Epithelial cell of prostate (primary cell): ENCODE results near the gene TMEM50A.
"Not testable (repeated sequence)": the region's sequence is repeated elsewhere in the genome, so short reads cannot be mapped to it uniquely, and the experiment has no call there.

Experiments
- DNase-seq: peaks from one replicate; pipeline ENCODE4 v3.0.0-alpha.2; 2011; ENCODE audit warnings: low read depth, low spot score
- H3K27ac ChIP-seq: fragments of 450-650 bp; 2 replicates; pipeline ENCODE4 v1.5.1; 2017; ENCODE audit warnings: mild to moderate bottlenecking

TMEM50A gene

DNA sequence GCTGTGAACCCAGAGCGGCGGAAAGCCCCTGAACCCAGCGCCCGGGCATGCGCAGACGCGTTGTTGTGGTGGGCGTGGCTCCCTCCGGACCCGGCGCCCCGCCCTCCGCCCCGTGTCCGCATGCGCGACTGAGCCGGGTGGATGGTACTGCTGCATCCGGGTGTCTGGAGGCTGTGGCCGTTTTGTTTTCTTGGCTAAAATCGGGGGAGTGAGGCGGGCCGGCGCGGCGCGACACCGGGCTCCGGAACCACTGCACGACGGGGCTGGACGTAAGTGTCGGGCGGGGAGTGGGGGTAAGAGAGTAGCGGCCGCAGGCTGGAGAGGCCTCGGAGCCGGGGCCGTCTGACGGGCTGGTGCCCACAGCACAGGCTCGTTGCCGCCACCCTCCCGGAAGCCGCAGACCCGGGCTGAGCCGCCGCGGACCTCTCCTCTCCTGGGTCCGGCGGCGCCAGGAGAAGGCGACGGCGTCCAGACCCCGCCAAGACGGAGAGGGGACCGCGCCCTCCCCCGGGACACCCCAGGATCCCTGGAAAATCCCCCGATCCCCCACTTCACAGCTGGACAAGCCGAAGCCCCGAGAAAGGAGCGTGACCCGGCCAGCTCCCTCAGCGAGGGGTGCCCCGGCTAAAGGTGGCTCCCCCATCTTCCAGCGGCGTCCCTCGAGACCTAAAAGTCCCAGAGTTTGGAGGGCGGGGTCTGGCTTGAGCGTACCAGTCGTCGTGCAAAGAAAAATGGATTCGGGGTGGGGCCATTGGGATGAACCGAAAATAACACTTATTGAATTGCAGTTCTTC lies at the start of gene TMEM50A:
Gene TMEM50A (plus strand): TSS at position 147 of the 794 bp plus-strand sequence. CDS start 2,153 bp downstream, outside the sequence.
- DNase-seq = peak; percentile 27
- peak within 1 kb of the TSS; percentile 96 for H3K27ac ChIP-seq

GRCh38 chr1:25288573-25289101 lies 49.5 kb upstream of the TMEM50A start:
- not testable (repeated sequence) for DNase-seq

DNA sequence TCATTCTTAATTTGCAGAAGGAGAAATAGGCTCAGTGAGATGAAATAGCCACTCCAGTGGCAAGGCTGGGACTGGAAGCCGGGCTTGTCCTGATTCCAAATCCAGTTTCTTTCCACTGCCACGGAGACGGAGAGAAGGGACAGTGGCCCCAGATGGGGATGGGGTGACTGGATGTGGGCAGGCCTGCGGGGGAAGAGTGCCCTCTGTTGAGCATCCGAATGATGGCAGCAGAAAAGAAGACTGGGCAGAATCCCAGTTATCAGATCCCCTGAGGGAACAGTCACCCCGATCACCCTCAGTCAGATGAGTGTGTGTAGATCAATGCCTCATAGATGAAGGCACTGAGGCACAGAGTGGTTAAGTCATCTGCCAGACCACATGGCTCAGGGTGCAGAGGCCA lies 48.1 kb upstream of the TMEM50A start:
- DNase-seq, H3K27ac ChIP-seq: not testable (repeated sequence)

More at GRCh38 chr1:25288573-25289101, 49.5 kb upstream of the TMEM50A start:
- H3K27ac ChIP-seq = not testable (repeated sequence)

DNA sequence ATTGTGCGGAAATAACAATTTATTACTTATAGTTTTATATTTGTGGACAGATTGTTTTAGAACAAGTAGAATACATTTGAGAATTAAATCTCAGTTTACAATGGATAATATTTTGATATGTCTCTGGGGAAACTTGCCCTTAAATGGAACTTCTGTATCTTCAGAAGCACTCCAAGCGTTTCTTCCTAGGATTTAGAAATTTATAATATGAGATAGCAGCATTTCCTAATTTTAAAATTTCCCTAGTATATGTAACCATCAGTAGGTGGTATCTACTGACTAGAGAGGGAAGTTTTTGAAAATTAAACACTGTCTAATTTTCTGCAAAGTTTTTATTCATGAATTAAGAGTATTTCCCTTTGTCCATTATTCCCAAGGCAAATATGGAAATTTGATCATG lies 44.7 kb upstream of the TMEM50A start:
- DNase-seq, H3K27ac ChIP-seq: not testable (repeated sequence)

DNA sequence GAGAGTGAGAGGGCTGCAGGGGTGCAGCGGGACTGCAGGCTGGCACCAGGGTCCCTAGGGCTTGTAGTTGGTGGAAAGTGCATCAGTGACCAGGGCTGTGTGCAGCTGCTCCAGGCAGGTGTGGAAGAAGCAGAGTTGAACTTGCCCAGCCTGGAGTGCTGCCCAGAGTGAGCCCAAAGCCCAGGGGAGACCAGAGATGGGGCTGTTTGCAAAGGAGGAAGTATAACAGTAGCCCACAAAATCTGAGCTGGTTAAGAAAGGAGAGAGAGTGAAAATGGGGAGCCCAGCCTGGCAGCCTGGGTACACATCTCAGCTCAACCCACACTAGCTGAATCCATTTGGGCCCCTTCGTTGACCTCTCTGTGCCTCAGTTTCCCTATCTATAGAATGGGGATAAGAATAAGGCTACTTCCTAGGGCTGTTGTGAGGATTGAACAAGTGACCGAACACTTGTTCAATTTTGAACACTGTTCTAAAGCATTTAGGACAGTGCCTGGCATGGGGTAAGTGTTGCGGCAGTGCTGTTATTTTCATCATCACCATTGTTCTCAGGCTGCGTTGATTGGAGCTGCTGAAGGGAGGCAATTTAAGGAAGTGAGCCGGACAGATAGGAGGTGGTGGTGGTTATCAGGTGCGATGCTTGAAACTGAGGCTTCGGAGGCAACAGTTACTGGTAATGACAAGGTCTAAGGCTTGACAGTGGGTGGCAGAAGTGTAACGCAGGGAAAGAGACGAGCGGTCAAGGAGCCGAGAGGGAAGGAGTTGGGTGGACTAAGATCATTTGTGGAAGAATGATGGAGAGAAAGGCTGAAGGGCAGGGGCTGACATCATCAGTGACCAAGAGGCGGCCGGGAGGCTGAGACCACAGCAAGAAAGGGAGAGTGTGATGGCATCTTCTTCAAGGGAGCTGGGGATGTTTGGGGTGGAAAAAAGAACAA lies 43.0 kb upstream of the TMEM50A start:
- not testable (repeated sequence) for H3K27ac ChIP-seq, DNase-seq

DNA sequence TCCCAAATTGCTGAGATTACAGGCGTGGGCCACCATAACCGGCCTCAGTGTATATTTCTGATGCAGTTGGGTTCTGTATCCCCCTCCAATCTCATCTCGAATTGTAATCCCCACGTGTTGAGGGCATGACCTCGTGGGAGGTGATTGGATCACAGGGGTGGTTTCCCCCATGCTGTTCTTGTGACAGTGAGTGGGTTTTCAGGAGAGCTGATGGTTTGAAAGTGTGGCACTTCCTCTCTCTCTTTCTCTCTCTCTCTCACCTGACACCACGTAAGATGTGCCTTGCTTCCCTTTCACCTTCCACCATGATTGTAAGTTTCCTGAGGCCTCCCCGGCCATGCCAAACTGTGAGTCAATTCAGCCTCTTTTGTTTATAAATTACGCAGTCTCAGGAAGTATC lies 41.6 kb upstream of the TMEM50A start:
- not testable (repeated sequence) for DNase-seq, H3K27ac ChIP-seq

DNA sequence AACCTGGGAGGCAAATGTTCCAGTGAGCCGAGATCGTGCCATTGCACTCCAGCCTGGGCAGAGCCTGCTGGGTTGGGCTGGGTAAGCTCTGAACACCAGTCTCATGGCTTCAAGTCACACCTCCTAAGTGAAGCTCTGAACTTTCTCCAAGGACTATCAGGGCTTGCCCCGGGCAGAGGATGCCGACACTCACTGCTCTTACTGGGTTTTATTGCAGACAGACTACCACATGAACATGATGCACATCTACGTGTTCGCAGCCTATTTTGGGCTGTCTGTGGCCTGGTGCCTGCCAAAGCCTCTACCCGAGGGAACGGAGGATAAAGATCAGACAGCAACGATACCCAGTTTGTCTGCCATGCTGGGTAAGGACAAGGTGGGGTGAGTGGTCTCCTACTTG lies 37.4 kb upstream of the TMEM50A start:
- not testable (repeated sequence) for H3K27ac ChIP-seq, DNase-seq

GRCh38 chr1:25302330-25302729 lies 35.8 kb upstream of the TMEM50A start:
- not testable (repeated sequence) for DNase-seq, H3K27ac ChIP-seq

- DNase-seq, H3K27ac ChIP-seq: not testable (repeated sequence)
Measured at GRCh38 chr1:25304936-25305335, 33.2 kb upstream of the TMEM50A start.

- H3K27ac ChIP-seq, DNase-seq: not testable (repeated sequence)
Measured at GRCh38 chr1:25308168-25308567, 30.0 kb upstream of the TMEM50A start.

DNA sequence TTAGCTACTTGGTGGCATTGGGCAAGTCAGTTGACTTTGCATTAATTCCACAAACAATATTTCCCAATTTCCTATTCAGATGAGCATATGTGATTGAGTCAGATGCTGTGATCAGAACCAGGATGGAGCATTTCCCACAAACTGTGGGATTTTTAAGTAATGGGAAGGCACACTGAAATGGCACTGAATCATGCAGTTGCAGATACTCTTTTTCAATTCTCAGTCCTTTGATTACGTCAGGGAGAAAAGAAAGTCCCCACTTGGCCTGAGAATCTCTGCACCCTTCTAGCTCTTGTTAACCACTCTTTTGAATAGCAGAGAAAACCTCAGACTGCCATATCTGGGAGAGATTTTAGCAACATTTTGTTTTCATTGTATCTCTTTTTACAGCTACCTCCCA lies 29.0 kb upstream of the TMEM50A start:
- not testable (repeated sequence) for DNase-seq, H3K27ac ChIP-seq

DNA sequence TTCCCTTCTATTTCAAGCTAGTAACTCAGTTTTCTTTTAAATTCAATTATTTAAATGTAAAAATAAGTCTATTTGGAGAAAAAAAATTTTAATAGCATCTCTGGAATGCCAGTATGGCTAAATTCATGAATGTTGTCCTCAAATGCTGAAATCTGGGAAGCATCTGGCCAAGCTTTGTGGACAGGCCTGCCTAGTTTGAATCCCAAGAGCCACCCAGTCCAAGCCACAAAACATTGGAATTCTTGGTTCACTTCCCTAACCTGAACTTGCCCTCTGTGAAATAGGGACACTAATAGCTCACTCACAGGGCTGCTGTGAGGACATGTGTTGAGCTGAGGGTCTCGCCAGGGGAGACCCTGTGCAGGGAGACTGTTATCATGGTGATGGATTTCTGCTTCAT lies 28.6 kb upstream of the TMEM50A start:
- not testable (repeated sequence) for DNase-seq, H3K27ac ChIP-seq

GRCh38 chr1:25312806-25313470 lies 25.2 kb upstream of the TMEM50A start:
- not testable (repeated sequence) for DNase-seq, H3K27ac ChIP-seq

DNA sequence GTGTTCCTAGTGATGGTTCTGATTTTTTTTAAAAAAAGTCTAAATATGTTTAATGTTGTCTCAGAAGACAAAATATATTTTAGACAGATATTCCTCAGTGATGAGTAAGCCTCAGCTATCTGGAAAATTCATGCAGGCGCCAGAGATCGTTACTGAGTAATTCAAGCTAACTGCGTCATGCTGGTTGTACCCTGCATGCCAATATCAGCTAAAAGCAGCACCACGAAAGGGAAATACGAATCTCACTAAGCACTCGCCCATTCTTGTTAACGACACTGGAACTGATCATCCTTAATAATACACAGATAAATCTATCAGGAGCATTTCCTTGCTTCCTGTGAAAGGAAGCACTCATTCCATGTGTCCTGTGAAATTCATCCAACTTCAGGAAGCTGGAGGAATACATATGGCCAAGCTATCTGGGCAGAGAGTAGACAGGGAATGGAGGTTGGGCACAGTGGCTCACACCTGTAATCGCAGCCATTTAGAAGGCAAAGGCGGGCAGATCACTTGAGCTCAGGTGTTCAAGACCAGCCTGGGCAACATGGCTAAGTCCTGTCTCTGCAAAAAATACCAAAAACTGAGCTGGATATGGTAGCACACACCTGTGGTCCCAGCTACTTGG lies 17.7 kb upstream of the TMEM50A start:
- not testable (repeated sequence) for DNase-seq, H3K27ac ChIP-seq

GRCh38 chr1:25322127-25322526 lies 16.0 kb upstream of the TMEM50A start:
- H3K27ac ChIP-seq, DNase-seq: not testable (repeated sequence)

DNA sequence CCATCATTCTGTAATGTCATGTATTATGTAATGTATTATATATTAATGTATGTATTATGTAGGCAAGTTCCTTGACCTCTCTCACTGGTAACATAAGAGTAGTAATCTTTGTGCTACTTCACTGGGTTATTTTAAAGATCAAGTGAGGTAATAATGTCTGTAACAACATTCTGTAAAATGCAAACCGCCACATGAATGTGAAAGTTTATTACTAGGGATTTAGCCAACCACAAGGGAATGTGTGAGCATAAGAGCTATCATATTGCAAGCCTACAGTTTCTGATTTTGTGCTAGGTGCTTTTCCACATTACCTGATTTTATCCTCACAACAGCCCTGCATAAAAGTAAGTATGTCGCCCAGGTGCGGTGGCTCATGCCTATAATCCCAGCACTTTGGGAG lies 13.7 kb upstream of the TMEM50A start:
- not testable (repeated sequence) for DNase-seq, H3K27ac ChIP-seq

DNA sequence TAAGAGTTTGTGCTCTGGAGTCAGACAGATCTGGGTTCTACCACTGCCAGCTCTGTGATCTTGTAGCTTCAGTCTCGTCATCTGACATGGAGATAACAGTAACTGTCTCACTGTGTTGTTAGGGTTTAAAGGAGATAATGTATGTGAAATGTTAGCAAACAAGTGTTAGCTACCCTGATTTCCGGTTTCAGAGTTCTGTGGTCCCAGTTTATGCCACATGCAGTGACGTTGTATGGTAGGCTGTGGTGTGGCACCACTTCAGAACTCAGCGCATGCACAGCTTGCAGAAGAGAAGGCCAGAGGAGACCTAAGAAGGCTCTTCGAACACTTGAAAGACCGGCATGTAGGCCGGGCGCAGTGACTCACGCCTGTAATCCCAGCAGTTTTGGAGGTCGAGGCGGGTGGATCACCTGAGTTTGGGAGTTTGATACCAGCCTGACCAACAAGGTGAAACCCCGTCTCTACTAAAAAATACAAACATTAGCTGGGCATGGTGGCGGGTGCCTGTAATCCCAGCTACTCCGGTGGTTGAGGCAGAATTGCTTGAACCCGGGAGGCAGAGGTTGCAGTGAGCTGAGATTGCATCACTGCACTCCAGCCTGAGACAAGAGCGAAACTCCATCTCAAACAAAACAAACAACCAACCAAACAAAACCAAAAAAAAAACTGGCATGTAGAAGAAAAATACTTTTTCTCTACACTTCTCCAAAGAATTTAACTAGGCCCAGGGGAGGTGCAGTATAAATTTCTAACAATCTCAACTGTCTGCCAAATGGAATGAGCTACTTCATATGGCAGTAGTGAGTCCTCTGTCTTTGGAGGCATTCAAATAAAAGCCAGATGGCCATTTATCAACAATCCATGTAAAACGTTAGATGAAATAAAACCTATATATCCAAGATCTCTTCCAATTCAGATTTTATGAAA lies 10.0 kb upstream of the TMEM50A start:
- not testable (repeated sequence) for H3K27ac ChIP-seq, DNase-seq

DNA sequence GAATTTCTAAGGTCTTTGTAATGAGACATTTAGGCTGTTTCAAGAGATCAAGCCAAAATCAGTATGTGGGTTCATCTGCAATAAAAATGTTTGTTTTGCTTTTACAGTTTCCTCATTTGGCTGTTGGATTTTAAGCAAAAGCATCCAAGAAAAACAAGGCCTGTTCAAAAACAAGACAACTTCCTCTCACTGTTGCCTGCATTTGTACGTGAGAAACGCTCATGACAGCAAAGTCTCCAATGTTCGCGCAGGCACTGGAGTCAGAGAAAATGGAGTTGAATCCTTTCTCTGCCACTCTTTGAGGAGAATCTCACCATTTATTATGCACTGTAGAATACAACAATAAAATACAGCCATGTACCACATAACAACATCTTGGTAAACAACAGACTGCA lies 9.3 kb upstream of the TMEM50A start:
- H3K27ac ChIP-seq, DNase-seq: not testable (repeated sequence)
